Muscle of arm (tissue), 12 donors: ENCODE results near the gene PDLIM1. TPM values are rescaled to one million over a fixed set of nuclear protein-coding genes. Genes with fewer than 3 reads are reported as not detected.

Experiments used
- DNase-seq: peaks from one replicate; pipeline ENCODE4 v3.0.0-alpha.2; 2013
- polyA plus RNA-seq, 12 donors: library from polyadenylated mRNA; unstranded; fragments of 120-200 nt; gene quantifications; one replicate each; pipeline ENCODE4 v1.2.1, GENCODE V29; 2013; ENCODE audit not compliant: insufficient read length in 12 of 12

Gene PDLIM1
- polyA plus RNA-seq, 12 donors: 38.0 to 97.2 (median 48.1) TPM; not detected in 1

- no peak for DNase-seq
Measured at GRCh38 chr10:95321554-95322301, 30.9 kb upstream of the PDLIM1 start.

- DNase-seq: no peak
Measured at GRCh38 chr10:95319239-95319638, 28.4 kb upstream of the PDLIM1 start.

GRCh38 chr10:95315509-95315908, 24.7 kb upstream of the PDLIM1 start:
- no peak for DNase-seq

DNA sequence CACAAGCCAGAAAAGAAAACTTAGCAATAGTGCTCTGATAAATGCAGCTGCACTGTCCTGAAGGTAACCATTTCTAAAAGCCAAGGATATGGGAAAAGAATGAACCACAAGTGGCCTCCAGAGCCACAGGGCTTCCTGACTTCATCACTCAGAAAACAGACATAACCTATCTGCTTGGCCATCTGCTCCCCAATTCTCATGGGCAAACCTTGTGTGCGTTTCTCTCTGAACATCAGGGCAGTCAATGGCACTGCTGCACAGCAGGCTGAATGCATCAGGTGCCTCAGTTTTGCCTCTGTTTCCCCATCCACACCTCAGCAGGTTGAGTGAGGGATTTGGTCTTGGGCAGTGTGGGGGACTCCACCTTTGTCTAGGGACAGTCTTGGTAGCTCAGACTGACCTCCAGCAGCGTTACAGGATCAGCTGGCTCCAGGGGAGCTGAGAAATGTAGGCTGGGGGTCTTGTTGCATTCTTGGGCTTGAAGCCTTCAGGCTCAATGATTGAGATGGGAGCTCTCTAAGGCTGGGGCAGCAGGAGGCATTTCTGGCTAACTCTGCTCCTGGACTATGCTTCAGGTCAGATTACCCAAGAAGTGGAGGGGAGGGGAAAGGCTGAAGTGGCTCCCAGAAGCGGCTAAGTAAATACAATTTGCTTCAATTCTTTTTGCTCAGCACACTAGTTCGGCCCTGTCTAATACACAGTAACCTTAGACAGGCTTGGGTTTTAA, 23.6 kb upstream of the PDLIM1 start:
- DNase-seq: no peak

DNA sequence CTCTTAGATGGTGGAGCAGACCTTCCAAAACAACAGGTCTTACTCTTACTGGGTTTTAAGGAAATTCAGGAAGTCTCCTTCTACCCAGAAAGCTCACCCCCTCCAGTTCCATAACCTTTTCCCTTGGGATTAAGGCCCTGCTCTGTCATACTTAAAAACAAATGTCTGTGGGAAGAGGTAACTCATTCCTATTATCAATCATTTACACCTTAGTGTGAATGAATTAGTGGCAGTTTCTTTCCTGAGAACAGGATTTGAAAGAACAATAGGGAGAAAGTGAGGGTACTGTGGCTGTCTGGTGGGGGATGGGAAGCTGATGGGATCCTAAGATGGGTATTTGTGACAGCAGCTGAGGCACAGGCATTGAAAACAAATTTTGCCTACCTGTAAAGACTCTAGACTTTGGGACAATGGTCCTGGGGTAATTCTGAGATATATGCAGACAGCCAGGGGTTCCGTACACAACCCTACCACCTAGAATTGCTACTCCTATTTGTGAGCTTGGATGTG, 22.2 kb upstream of the PDLIM1 start:
- DNase-seq: no peak

DNA sequence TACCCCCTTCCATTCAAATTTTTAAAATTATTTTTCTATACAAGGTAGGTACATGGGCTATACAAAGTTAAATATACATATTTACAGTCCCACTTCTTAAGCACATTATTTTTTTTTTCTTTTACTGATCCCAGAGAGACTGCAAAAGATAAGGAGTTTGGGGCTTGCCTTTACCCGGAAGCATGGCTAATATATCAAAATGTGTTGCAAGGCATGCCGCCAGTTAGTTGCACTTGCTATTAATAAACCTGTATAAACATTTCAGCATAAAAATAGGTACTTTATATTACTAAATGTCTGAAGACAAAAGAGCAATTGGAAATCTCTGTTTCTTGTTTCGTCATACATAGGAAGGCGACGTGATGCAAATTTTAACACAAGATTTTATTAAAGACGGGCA, 21.5 kb upstream of the PDLIM1 start:
- no peak for DNase-seq

DNA sequence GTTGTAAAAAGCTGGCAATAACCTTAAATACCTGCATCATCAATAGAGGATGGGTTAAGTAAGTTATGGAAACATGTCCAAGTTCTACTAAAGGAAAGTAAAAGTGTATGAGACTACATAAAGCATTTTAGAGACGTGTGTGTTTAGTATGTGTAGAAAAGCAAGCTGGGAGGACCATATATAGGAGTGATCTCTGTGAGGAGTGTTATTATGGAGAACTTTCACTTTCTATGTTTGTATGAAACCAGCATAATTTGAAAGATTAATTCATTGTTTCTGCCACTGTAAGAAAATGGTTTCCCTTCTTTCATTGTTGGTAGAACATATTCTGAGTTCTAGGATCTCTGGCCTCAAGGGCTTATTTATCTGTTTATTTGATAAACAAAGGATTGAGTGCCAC, 19.2 kb upstream of the PDLIM1 start:
- DNase-seq: no peak

- no peak for DNase-seq
Measured at GRCh38 chr10:95308389-95309302, 17.8 kb upstream of the PDLIM1 start.

- no peak for DNase-seq
Measured at GRCh38 chr10:95306851-95307250, 16.0 kb upstream of the PDLIM1 start.

- DNase-seq: no peak
Measured at GRCh38 chr10:95306318-95306650, 15.5 kb upstream of the PDLIM1 start.

GRCh38 chr10:95305606-95306317, 15.0 kb upstream of the PDLIM1 start:
- no peak for DNase-seq

DNA sequence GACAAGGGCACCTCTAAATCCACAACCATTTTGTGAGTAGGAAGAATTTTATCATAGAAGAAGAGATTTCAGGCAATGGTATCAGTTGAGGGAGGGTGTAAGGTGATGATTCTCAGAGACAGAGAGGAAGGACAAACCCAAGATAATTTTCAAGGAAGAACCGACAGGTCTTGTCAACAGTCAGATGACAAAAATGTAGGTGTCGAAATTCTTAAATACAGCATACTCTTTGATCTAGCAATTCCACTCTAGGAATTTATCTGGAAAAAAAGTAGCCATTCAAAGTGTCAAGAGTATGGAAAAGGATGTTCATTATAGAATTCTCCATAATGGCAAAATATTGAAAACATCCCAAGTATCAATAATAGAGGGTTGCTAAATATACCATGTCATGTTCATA, 14.2 kb upstream of the PDLIM1 start:
- DNase-seq: no peak

GRCh38 chr10:95304463-95304862, 13.7 kb upstream of the PDLIM1 start:
- no peak for DNase-seq

DNA sequence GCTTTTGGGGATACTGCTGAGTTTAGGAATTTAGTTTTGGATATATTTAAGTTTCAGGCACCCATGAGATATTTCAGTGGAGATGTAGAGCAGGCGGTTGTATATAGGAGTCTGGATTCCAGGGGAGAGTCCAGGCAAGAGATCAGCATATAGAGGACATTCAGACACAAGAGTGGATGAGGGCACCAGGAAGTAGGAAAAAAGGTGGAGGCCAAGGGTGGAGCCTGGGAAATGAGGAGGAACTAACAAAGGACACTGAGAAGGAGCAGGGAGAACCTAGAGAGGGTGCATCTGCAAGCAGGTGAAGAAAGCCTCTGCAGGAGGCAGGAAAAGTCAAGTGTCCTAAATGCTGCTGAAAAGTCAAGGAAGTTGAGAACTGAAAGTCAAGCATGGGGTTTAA, 13.1 kb upstream of the PDLIM1 start:
- DNase-seq: no peak

GRCh38 chr10:95303535-95303934, 12.7 kb upstream of the PDLIM1 start:
- no peak for DNase-seq

DNA sequence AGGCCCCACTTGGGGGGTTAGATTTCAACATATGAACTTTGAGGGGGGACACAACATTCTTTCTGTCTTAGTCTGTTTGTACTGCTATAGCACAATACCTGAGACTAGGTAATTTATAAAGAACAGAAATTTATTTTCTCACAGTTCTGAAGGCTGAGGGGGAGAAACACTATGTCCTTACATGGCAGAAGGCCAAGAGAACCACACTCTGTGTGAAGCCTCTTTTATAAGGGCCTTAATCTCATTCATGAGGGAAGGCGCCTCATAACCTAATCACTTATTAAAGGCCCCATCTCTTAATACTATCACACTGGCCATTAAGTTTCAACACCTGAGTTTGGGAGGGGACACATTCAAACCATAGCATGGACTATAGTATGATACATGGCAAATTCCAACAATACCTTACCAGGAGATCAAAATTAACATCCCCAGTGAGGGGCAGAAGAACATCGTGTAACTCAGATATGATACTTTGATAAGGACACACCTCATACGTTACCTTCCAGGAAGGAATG, 9.3 kb upstream of the PDLIM1 start:
- DNase-seq: no peak

- no peak for DNase-seq
Measured at GRCh38 chr10:95297402-95297801, 6.6 kb upstream of the PDLIM1 start.

GRCh38 chr10:95296764-95297163, 6.0 kb upstream of the PDLIM1 start:
- DNase-seq: no peak

DNA sequence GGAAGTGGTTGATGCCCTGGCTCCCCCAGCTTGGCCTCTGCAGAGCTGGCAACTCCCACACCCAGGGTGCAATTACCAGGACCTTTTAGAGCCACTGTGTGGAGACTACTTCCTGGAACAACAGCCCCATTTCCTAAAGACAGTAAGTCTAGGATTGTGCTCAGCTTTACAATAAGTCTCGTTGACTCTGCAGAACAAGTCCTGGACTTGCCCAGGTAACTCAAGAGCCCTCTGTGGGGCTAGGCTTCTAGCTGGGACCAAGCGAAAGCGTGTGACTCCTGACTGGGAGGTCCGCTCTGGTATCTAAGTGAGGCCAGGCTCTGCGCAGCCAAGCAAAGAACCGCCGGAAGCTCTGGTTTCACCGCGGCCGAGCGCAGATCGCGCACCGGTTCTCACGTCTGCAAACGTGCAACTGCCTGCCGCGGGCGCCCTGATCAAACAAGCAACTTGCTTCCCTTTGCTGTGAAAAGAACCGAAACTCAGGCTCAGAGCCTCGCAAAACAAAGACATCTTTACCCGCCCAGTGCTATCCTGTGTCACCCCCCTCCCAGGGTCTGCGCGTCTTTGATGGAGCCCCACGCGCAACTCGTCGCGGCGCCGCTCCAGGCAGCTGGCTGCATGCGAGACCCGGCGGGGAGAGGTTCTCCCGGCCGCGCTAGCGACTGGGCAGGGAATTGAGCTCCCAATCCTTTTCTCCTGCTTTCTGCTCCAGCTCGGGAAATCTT, 4.4 kb upstream of the PDLIM1 start:
- DNase-seq: no peak

DNA sequence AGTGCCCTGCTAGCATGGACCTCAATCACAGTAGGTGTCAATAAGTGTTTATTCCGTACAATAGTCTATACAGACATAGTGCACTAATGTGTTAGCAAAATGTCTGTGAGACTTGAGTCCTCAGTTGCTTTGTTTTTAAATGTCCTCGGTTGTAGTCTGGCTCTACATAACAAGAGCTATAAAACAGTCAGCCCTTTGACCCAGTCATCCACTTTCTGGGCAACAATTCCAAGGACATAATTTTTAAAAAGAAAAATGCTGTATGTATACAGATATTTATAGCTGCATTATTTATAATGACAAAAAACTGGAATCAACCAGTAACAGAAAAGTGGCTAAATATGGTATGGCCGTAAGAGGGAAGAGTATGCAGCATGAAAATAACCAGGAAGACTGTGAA, 2.8 kb upstream of the PDLIM1 start:
- DNase-seq: no peak
